Karpas-422 (cell line): ENCODE data around the gene FAM98C. TPM values are rescaled to one million over a fixed set of nuclear protein-coding genes. Genes with fewer than 3 reads are reported as not detected.
A peak's percentile ranks its signal among the peaks of the same experiment; 100 is the strongest.

ENCODE experiments used
- DNase-seq: peaks from one replicate; pipeline ENCODE4 v3.0.0-alpha.2; 2015
- H2AFZ ChIP-seq: fragments of 200-600 bp; sonication (generic); 2 replicates; pipeline ENCODE4 v1.6.1; 2014; ENCODE audit warnings: antibody characterized with exemption, low read length, mixed read lengths
- H3K27ac ChIP-seq: fragments of 200-600 bp; sonication (generic); 2 replicates; pipeline ENCODE4 v1.5.1; 2014; ENCODE audit warnings: mild to moderate bottlenecking, low read length, moderate library complexity
- H3K27me3 ChIP-seq: fragments of 200-600 bp; sonication (generic); 2 replicates; pipeline ENCODE4 v1.6.1; 2014; ENCODE audit warnings: low read length, mixed read lengths
- H3K36me3 ChIP-seq: fragments of 200-600 bp; sonication (generic); 2 replicates; pipeline ENCODE4 v1.6.1; 2014; ENCODE audit warnings: low read length, mixed read lengths; ENCODE audit not compliant: insufficient read depth
- H3K4me1 ChIP-seq: fragments of 200-600 bp; sonication (generic); 2 replicates; pipeline ENCODE4 v1.6.1; 2014; ENCODE audit warnings: mild to moderate bottlenecking, low read length, mixed read lengths
- H3K4me2 ChIP-seq: fragments of 200-600 bp; sonication (generic); 2 replicates; pipeline ENCODE4 v1.6.1; 2014; ENCODE audit warnings: low read length, low read depth, mild to moderate bottlenecking; ENCODE audit not compliant: poor library complexity, severe bottlenecking
- H3K4me3 ChIP-seq: fragments of 200-600 bp; sonication (generic); 2 replicates; pipeline ENCODE4 v1.5.1; 2014; ENCODE audit warnings: mild to moderate bottlenecking, antibody characterized with exemption, low read length, mixed read lengths
- H3K79me2 ChIP-seq: fragments of 200-600 bp; sonication (generic); 2 replicates; pipeline ENCODE4 v1.6.1; 2014; ENCODE audit warnings: mild to moderate bottlenecking, low read length, mixed read lengths
- H3K9ac ChIP-seq: fragments of 200-600 bp; sonication (generic); 2 replicates; pipeline ENCODE4 v1.6.0; 2014; ENCODE audit warnings: low read length
- H3K9me2 ChIP-seq: fragments of 200-600 bp; sonication (generic), shearing (Covaris generic); replicated peaks from 2 replicates; pipeline ENCODE4 v1.6.0; 2014; ENCODE audit warnings: mild to moderate bottlenecking, low read length, moderate library complexity; ENCODE audit not compliant: insufficient read depth
- H3K9me3 ChIP-seq: fragments of 300-700, 200-600 bp; sonication (generic); 2 replicates; pipeline ENCODE4 v1.6.1; 2014; ENCODE audit warnings: low read length, mixed read lengths
- H4K20me1 ChIP-seq: fragments of 200-600 bp; sonication (generic); 2 replicates; pipeline ENCODE4 v1.6.1; 2014; ENCODE audit warnings: mild to moderate bottlenecking, antibody characterized with exemption, low read length, low read depth; ENCODE audit not compliant: insufficient read depth
- total RNA-seq: library from RNA; depleted of rRNA; stranded (reverse); fragments of >200 nt; shearing (Covaris generic); gene quantifications from 2 replicates; pipeline ENCODE4 v1.2.3, GENCODE V29; 2014; ENCODE audit warnings: low replicate concordance; rRNA removed

The FAM98C gene
- total RNA-seq, result 12.8 and 21.4 TPM in 2 replicates

DNA sequence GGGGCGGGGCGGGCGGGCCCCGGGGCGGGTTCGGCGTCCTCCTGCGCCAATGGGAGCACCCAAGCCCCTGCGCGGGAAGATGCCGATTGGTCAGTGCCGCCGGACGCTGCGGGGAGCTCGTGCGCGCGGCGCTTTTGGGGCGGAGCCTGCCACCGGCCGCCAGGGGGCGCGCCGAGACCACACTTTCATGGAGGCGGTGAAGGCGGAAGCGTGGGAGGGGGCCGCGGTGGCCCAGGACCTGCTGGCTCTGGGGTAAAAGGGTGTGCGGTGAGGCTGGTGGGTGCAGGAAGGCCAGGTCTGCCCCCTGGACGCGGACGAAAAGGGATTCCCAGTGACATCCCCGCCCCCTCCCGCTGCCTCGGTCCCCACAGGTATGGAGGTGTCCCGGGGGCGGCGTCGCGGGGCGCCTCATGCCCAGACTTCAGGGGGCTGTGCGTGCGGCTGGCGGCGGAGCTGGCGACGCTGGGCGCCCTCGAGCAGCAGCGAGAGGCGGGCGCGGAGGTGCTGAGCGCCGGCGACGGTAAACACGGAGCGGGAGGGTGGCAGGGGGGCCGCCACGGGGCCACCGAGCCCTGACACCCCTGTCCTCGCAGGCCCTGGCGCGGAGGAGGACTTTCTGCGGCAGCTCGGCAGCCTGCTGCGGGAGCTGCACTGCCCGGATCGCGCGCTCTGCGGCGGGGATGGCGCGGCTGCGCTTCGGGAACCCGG is at the start of gene FAM98C:
Gene FAM98C (plus strand): TSS at position 127 of the 708 bp plus-strand sequence. CDS start 61 bp downstream, at position 188.
- peak; percentile 99 for DNase-seq
- no peaks in the 10 kb centered on the region for H3K9me2 ChIP-seq
- H3K36me3 ChIP-seq, result no peaks in the 10 kb centered on the region
- H2AFZ ChIP-seq, result peak within 1 kb of the TSS; percentile 95
- H3K27ac ChIP-seq, result no peak within 1 kb of the TSS
- peak within 1 kb of the TSS; percentile 90 for H3K4me3 ChIP-seq
- H3K27me3 ChIP-seq, result no peaks in the 10 kb centered on the region
- H3K4me1 ChIP-seq, result peaks cover 8% of the 10 kb centered on the region
- H3K79me2 ChIP-seq, result no peaks in the 10 kb centered on the region
- no peaks in the 10 kb centered on the region for H3K9me3 ChIP-seq
- peak within 1 kb of the TSS; percentile 96 for H3K4me2 ChIP-seq
- H3K9ac ChIP-seq, result peak within 1 kb of the TSS; percentile 83
- H4K20me1 ChIP-seq, result no peaks in the 10 kb centered on the region

DNA sequence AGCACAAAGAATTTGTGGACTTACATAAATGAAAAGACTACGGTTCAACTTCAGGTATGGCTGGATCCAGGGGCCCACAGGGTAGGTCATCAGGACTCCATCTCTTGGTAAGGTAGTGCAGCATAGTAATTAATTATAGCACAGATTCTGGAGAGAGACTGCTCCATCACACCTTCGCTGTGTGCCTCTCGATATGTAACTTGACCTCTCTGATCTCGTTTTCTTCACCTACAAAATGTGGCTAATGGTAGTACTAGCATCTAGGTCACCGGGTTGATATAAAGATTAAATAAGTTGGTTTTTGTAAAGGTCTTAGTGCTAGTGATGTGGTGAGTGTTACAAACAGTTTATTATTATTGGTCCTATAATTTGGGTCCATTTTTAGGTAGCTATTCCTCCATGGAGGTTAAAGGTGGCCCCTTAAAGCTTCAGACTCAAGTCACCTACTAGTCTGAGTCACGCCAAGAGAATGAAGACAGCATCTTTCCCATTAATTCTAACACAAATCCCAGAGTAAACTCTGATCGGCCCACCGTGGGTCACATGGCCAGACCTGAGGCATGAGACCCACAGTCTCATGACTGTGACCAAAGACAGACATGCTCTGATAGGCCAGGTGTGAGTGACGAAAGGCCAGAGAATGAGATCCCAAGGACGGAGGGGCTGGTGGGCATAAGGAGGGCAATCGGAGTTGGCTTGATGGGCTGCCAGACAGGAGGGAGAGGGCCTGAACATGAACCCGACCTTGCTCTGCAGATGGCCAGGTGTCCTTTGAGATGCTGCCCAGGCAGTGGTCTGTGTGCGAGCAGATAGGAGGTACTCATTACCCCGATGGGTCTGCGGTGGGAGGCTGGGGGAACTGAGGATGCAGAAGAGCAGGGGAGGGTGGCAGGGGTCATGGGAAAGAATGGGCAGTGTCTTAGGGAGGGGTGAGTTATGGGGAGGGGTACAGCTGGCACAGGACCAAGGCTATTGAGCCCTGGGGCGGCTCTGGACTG is 46.9 kb upstream of the FAM98C start:
- no peak for DNase-seq
- no peaks in the 10 kb centered on the region for H3K27me3 ChIP-seq
- no peaks in the 10 kb centered on the region for H3K9me2 ChIP-seq
- no peaks in the 10 kb centered on the region for H3K9me3 ChIP-seq
- no peak overlapping the region for H3K9ac ChIP-seq
- no peak overlapping the region for H2AFZ ChIP-seq
- no peak overlapping the region for H3K4me3 ChIP-seq
- no peaks in the 10 kb centered on the region for H3K79me2 ChIP-seq
- no peak overlapping the region for H3K4me2 ChIP-seq
- H3K4me1 ChIP-seq, result no peaks in the 10 kb centered on the region
- no peaks in the 10 kb centered on the region for H3K36me3 ChIP-seq
- no peaks in the 10 kb centered on the region for H4K20me1 ChIP-seq
- H3K27ac ChIP-seq, result no peak overlapping the region

DNA sequence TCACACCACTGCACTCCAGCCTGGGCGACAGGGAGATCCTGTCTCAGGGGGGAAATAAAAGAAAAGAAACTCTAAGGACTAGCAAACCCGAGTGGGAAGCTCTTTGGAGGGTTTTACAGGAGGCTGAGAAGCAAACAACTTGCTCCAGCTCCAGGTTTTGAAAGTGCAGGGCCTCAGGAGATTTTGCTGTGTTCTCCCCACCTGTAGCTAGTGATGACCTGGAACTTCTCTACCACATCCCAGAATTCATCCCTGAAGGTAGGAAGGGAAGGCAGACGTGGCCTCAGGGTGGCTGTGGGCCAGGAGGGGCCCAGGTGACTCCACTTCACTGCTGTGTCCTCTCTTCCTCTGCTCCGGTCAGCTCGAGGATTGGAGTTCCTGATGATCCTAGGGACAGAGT is 44.8 kb upstream of the FAM98C start:
- H3K9ac ChIP-seq, result no peak overlapping the region
- no peak overlapping the region for H3K4me3 ChIP-seq
- no peak overlapping the region for H3K4me2 ChIP-seq
- no peak for DNase-seq
- peaks cover 11% of the 10 kb centered on the region for H3K4me1 ChIP-seq
- H3K79me2 ChIP-seq, result no peaks in the 10 kb centered on the region
- H3K36me3 ChIP-seq, result no peaks in the 10 kb centered on the region
- H2AFZ ChIP-seq, result no peak overlapping the region
- no peaks in the 10 kb centered on the region for H3K9me2 ChIP-seq
- H3K9me3 ChIP-seq, result no peaks in the 10 kb centered on the region
- H3K27ac ChIP-seq, result no peak overlapping the region
- no peaks in the 10 kb centered on the region for H4K20me1 ChIP-seq
- H3K27me3 ChIP-seq, result no peaks in the 10 kb centered on the region

DNA sequence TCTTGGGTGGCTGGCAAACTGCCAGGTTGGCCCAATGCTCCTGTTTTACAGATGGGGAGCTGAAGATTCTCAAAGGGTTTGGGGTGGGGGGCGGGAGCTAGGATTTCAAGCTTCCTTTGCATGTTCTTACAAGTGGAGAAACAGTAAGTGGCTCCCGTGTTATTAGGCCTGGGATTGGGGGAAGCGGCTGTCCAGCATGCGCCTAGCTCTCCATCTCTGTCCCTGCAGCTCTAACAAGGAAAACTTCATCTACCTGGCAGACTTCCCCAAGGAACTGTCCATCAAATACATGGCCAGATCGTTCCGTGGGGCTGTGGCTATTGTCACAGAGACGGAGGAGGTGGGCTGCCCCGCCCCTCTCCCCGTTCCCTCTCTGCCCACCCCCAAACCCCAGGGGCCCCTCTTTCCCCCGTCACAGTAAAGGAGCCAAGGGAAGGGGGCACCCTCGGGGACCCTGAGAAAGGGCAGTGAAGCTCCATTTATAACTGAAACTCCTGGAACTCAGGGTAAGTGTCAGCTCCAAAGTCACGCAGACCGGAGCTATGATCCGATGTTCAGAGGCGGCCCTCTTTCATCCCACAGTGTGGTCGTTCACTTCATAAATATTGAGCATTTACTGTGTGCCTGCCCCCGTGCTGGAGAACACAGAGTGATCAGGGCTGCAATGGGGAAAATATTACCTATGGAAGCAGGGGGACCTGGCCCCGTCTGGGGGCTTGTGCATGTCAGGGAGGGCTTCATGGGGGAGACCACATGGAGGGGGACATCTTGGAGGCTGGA is 43.5 kb upstream of the FAM98C start:
- Histone ChIP-seq H2AFZ (no peak overlapping the region), H3K9me3 (no peaks in the 10 kb centered on the region), H3K9me2 (no peaks in the 10 kb centered on the region), H3K4me2 (no peak overlapping the region), H3K27me3 (no peaks in the 10 kb centered on the region), H3K4me3 (no peak overlapping the region), H3K36me3 (no peaks in the 10 kb centered on the region), H3K9ac (no peak overlapping the region), H3K79me2 (no peaks in the 10 kb centered on the region), H3K27ac (no peak overlapping the region), H3K4me1 (peaks cover 11% of the 10 kb centered on the region), H4K20me1 (no peaks in the 10 kb centered on the region)
- DNase-seq, result no peak

DNA sequence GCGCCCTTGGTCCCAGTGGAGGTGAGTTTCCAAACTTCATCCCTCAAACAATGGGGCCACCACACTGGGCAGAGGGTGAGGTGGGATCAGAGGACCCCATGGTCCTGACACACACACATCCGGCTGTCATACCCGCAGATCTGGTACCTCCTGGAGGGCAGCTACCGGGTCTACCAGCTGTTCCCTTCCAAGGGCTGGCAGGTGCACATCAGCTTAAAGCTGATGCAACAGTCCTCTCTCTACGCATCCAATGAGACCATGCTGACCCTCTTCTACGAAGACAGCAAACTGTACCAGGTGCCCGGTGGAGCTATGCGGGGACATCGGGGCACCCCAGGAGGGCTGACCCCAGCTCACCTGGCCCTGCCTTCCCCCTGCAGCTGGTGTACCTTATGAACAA is 42.5 kb upstream of the FAM98C start:
- H3K9me2 ChIP-seq, result no peaks in the 10 kb centered on the region
- no peak overlapping the region for H3K4me3 ChIP-seq
- H3K4me1 ChIP-seq, result peaks cover 11% of the 10 kb centered on the region
- H3K27me3 ChIP-seq, result no peaks in the 10 kb centered on the region
- no peaks in the 10 kb centered on the region for H3K36me3 ChIP-seq
- H3K9ac ChIP-seq, result no peak overlapping the region
- H3K9me3 ChIP-seq, result no peaks in the 10 kb centered on the region
- no peaks in the 10 kb centered on the region for H4K20me1 ChIP-seq
- no peak overlapping the region for H3K27ac ChIP-seq
- DNase-seq, result no peak
- no peak overlapping the region for H2AFZ ChIP-seq
- no peak overlapping the region for H3K4me2 ChIP-seq
- no peaks in the 10 kb centered on the region for H3K79me2 ChIP-seq

DNA sequence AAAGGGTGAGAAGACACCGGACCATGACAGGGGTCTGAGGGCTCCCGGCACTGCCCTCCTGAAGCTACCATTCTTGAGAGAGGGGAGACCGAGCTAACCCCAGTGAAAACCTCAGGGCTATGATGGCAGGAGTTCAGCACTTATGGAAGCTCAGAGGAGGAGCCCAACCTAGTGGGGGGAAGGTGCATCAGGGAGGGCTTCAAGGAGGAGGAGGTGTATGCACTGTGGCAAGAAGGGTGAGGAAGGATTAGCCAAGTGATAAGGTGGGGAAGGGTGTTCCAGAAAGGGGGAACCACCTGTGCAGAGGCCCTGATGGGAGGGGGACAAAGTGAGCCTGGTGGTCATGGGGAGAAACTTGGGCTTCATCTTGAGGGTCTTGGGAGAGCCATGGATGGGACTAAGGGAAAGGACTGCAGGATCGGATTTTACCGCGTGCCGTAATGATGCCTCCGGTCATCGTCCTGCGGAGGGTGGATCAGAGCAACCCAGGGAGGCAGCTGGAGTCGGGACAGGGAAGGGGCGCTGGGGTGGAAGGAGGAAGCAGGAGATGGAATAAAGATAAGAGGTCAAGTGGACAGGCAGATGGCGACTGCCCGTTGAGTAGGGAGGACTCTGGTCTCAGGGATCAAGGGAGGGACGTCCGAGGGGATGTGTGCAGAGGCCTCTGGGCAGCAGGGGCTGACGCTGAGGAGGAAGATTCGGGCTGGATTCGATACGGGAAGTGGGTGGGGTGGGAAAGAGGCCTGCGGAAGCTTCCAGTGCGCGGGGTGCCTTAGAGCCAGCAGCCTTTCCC is 41.9 kb upstream of the FAM98C start:
- peaks cover 11% of the 10 kb centered on the region for H3K4me1 ChIP-seq
- H3K27me3 ChIP-seq, result no peaks in the 10 kb centered on the region
- H3K9ac ChIP-seq, result no peak overlapping the region
- no peak overlapping the region for H3K4me2 ChIP-seq
- no peaks in the 10 kb centered on the region for H4K20me1 ChIP-seq
- no peak overlapping the region for H2AFZ ChIP-seq
- H3K79me2 ChIP-seq, result no peaks in the 10 kb centered on the region
- H3K4me3 ChIP-seq, result no peak overlapping the region
- no peaks in the 10 kb centered on the region for H3K9me3 ChIP-seq
- no peaks in the 10 kb centered on the region for H3K9me2 ChIP-seq
- DNase-seq, result no peak
- H3K36me3 ChIP-seq, result no peaks in the 10 kb centered on the region
- no peak overlapping the region for H3K27ac ChIP-seq

DNA sequence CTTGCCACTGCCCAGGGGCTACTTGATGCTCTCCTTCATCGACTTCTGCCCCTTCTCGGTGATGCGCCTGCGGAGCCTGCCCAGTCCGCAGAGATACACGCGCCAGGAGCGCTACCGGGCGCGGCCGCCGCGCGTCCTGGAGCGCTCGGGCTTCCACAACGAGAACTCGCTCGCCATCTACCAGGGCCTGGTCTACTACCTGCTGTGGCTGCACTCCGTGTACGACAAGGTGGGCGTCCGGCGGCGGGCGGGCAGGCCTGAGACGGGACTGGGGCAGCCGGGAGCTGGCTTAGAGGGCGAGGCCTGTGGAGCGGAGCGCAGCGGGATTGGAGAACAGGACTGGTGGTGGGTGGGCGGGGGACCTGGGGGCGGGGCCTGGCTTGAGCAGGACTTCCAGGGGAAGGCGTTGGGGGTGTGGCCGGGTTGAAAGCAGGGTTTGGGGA is 41.2 kb upstream of the FAM98C start:
- peak overlapping the region; percentile 55; the same call in 1 of the 2 replicates for H3K4me3 ChIP-seq
- H3K79me2 ChIP-seq, result no peaks in the 10 kb centered on the region
- H2AFZ ChIP-seq, result no peak overlapping the region
- peak overlapping the region; percentile 62 for H3K4me2 ChIP-seq
- no peak overlapping the region for H3K9ac ChIP-seq
- no peaks in the 10 kb centered on the region for H3K9me3 ChIP-seq
- H3K9me2 ChIP-seq, result no peaks in the 10 kb centered on the region
- H3K36me3 ChIP-seq, result no peaks in the 10 kb centered on the region
- H3K27me3 ChIP-seq, result no peaks in the 10 kb centered on the region
- DNase-seq, result peak; percentile 68
- H3K27ac ChIP-seq, result no peak overlapping the region
- H4K20me1 ChIP-seq, result no peaks in the 10 kb centered on the region
- H3K4me1 ChIP-seq, result peaks cover 11% of the 10 kb centered on the region
